ENCODE data around the gene OR13C8. TPM values are rescaled to one million over a fixed set of nuclear protein-coding genes. Genes with fewer than 3 reads are reported as not detected.

Gene OR13C8
- total RNA-seq, 1 donor from 2014 or later: not detected

DNA sequence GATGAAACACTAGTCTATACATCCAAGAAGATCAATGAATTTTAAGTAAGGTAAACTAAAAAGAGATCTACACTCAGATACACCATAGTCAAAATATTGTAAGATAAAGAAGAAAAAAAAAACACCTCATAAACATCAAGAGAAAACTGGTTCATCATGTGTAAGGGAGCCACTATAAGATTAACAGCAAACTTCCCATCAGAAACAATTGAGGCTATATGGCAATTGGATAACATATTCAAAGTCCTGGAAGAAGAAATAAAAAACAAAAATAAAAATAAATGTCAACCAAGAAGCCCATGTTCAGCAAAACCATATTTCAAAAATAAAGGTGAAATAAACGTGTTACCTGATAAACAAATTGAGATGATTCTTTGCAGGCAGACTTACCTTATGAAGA lies 3.6 kb downstream of the OR13C8 start:
- CTCF ChIA-PET: no interaction called here
- POLR2A ChIA-PET: no interaction called here
- Mint-ChIP-seq H3K36me3 (ENCODE audit: low read depth) (no peaks in the 10 kb centered on the region), H3K9me3 (peaks cover 12% of the 10 kb centered on the region), H3K27ac (no peak overlapping the region), H3K27me3 (no peaks in the 10 kb centered on the region), H3K4me1 (no peaks in the 10 kb centered on the region), H3K4me3 (no peak overlapping the region)
- DNase-seq (no peak), ATAC-seq (ENCODE audit: low read depth) (no peak)
- intact Hi-C loops (cut with micrococcal nuclease): no loop called here
- TF ChIP-seq, protein P1, sequence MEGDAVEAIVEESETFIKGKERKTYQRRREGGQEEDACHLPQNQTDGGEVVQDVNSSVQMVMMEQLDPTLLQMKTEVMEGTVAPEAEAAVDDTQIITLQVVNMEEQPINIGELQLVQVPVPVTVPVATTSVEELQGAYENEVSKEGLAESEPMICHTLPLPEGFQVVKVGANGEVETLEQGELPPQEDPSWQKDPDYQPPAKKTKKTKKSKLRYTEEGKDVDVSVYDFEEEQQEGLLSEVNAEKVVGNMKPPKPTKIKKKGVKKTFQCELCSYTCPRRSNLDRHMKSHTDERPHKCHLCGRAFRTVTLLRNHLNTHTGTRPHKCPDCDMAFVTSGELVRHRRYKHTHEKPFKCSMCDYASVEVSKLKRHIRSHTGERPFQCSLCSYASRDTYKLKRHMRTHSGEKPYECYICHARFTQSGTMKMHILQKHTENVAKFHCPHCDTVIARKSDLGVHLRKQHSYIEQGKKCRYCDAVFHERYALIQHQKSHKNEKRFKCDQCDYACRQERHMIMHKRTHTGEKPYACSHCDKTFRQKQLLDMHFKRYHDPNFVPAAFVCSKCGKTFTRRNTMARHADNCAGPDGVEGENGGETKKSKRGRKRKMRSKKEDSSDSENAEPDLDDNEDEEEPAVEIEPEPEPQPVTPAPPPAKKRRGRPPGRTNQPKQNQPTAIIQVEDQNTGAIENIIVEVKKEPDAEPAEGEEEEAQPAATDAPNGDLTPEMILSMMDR (IDR thresholded peaks at IDR 0.05): no peak

DNA sequence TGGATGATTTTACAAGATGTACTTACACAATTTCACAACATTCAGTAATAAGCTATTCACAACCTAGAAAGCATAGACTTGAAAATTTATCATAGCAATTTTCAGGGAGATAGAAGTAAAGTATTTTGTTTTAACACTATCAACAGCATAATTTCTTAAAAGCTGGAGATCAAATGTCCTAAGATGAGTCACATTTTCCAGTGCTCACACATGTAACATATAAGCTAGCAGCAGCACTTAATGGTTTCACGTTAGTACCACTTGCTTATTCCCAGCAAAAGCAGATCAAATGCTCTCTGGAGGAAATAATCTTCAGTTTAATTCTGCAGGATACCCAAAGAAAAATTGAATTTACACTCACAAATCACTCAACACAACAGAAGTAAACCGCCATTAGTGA lies 6.5 kb downstream of the OR13C8 start:
- Mint-ChIP-seq H3K4me3 (no peak overlapping the region), H3K9me3 (peaks cover 12% of the 10 kb centered on the region), H3K27ac (no peak overlapping the region), H3K36me3 (ENCODE audit: low read depth) (no peaks in the 10 kb centered on the region), H3K4me1 (no peaks in the 10 kb centered on the region), H3K27me3 (no peaks in the 10 kb centered on the region)
- ChIA-PET CTCF (no interaction called here), POLR2A (no interaction called here)
- ATAC-seq (ENCODE audit: low read depth): no peak
- no peak for DNase-seq
- intact Hi-C loops (cut with micrococcal nuclease): no loop called here
- TF ChIP-seq, protein P1 (IDR thresholded peaks at IDR 0.05): no peak

DNA sequence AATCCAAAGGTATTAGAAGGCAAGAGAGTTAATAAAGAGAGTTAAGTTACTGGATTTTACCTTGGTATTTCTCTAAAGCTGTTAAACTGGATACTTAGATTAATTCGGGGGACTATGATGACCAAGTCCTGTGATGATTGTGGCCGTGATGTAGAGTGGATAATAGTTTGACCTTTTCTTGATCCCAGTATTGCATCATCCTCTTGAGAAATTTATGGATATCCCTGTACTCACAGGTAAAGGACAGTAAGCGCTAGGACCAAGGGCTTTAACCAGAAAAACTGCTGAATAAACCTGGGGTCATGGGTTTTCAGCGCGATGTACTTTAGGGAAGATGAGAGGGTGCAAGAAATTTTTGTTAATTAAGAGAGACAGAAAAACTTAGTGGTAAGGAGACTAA lies 8.3 kb downstream of the OR13C8 start:
- no peaks in the 10 kb centered on the region for H3K36me3 Mint-ChIP-seq (ENCODE audit: low read depth)
- ATAC-seq (ENCODE audit: low read depth): no peak
- POLR2A ChIA-PET: no interaction called here
- H3K27me3 Mint-ChIP-seq: no peaks in the 10 kb centered on the region
- H3K4me3 Mint-ChIP-seq: no peak overlapping the region
- intact Hi-C loops (cut with micrococcal nuclease): no loop called here
- H3K4me1 Mint-ChIP-seq: no peaks in the 10 kb centered on the region
- no peak overlapping the region for H3K27ac Mint-ChIP-seq
- CTCF ChIA-PET: no interaction called here
- DNase-seq: no peak
- TF ChIP-seq, protein P1 (IDR thresholded peaks at IDR 0.05): no peak
- H3K9me3 Mint-ChIP-seq: peaks cover 11% of the 10 kb centered on the region

DNA sequence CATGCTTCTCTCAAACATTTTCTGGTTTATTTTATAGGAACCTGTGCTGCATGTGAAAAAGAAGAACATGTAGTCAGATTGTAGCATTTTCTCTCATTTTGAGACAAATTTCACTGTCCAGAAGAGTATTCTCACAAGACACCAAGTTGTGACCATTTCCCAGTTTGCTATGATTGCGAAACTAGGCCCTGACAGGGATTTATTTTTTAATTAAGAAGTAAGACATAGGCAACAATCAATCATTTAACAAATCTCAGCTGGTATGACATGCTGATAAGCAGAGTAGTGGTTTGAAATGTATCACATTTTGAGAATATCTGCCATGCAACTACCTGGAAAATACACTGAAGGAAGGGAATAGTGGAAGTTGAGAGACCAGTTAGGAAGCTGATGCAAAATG lies 11.6 kb downstream of the OR13C8 start:
- ATAC-seq (ENCODE audit: low read depth) (no peak), DNase-seq (no peak)
- ChIA-PET POLR2A (no interaction called here), CTCF (no interaction called here)
- Mint-ChIP-seq H3K4me3 (no peak overlapping the region), H3K4me1 (no peaks in the 10 kb centered on the region), H3K27me3 (no peaks in the 10 kb centered on the region), H3K9me3 (no peaks in the 10 kb centered on the region), H3K36me3 (ENCODE audit: low read depth) (no peaks in the 10 kb centered on the region), H3K27ac (no peak overlapping the region)
- TF ChIP-seq, protein P1 (IDR thresholded peaks at IDR 0.05): no peak
- intact Hi-C loops (cut with micrococcal nuclease): no loop called here

DNA sequence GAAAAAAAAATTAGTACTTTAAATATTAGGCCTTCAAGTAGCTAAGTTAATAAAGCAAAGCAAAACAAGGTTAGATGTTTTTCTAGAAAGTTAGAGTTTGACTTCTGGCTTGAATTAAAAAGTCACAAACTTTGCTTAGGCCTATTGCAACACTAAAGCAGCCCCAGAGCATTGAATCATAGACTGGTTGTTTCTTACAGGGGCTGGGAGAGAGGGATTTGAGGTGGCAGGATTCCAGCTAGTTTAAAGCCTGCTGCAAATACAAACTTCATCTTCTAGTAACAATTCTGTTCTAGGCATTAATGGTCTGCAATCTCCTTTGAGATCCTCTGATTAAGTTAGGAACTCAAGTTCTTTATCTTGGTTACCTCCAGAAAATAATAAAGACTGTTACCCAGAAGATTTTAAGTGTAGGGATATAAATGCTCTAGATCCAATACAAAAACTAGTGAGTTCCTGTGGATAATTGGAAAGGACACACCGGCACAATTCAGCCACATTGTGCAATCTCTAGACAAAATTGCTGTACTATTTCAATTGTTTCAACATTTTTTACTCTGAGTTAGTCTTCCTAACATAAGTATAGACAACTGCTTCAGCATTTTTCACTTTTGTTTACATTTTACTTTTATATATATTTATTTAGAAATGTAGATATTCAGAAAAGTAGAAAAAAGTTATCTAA lies 17.7 kb downstream of the OR13C8 start:
- DNase-seq: no peak
- no peaks in the 10 kb centered on the region for H3K36me3 Mint-ChIP-seq (ENCODE audit: low read depth)
- H3K27ac Mint-ChIP-seq: no peak overlapping the region
- no peaks in the 10 kb centered on the region for H3K27me3 Mint-ChIP-seq
- ChIA-PET POLR2A (no interaction called here), CTCF (no interaction called here)
- intact Hi-C loops (cut with micrococcal nuclease): no loop called here
- no peaks in the 10 kb centered on the region for H3K9me3 Mint-ChIP-seq
- ATAC-seq (ENCODE audit: low read depth): no peak
- H3K4me3 Mint-ChIP-seq: no peak overlapping the region
- TF ChIP-seq, protein P1 (IDR thresholded peaks at IDR 0.05): no peak
- H3K4me1 Mint-ChIP-seq: no peaks in the 10 kb centered on the region
